Measurements from ENCODE around the gene ZNF180. TPM values are rescaled to one million over a fixed set of nuclear protein-coding genes. Genes with fewer than 3 reads are reported as not detected.
A peak's percentile ranks its signal among the peaks of the same experiment; 100 is the strongest.
"Not testable (repeated sequence)": the region's sequence is repeated elsewhere in the genome, so short reads cannot be mapped to it uniquely, and the experiment has no call there.

The ZNF180 gene
- 13.9 and 15.7 TPM in 2 replicates for total RNA-seq (2014; rRNA removed)
- polyA plus RNA-seq (2012), result 2.0 TPM

DNA sequence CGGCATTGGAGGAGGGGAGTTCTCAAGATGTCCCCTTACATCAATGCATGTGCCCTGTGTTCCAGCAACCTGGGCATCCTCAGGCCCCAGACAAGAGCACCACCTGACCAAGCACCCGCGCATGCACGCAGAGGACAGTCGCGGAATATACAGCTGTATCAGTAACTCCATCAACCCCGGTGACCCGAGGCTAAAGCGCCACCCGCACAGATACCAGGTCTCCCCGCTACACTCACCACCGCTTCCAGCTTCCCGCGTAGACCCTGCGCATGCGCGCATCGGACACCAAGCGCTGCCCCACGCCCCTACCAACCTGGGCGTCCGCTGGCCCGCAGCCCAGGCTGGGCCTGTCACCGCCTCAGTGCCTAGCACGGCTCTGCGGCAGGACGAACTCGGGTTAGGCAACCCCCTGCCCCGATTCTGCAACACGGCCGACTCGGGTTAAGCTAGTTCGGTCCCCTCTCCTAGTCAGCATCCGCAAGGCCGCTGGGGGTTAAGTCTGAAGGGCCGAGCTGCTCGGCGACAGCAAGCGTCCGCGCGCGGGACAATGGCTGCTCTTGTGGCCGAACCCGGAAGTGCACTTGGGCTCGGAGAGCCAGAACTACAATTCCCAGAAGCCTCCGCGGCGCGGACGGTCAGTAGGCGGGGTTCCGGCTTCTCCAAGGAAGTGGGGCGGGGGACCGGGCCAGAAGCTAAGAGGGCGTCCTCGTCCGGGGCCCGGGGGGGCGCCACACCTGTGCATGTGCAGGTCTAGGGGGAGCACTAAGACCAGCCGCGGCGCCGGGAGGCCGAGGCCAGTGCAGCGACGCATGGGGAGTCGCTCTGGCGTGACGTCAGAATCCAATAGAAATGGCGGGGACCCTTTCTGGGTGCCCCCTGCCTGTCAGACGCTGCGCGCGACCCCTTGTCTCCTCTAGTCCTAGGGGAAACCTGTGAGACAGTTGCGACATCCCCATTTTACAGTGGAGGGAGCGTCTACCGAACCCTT lies at the start of gene ZNF180:
Gene ZNF180, minus strand, starts transcription at position 561 of the 988 bp plus-strand sequence. CDS start 3,188 bp downstream, outside the sequence.
- peak; percentile 89 for DNase-seq (ENCODE audit: low read depth)

GRCh38 chr19:44549507-44549906 lies 49.2 kb upstream of the ZNF180 start:
- no peak for DNase-seq (ENCODE audit: low read depth)

DNA sequence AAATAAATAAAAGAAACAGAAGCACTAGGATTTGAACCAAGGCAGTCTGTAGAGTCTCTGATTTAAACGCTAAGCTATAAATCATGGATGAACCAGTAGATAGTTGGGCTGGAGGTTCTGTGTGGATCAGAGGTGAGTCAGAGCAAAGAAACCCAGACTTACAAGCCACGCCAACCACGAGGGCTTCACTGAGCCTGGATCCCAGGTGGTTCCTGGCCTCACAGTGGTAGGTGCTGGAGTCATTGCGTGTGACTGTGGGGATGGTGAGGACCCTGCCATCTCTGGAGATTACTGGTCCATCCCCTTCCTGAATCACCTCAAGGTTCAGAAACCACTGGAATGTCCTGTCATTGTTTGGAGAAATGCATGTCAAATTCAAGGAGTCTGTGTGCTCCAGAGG lies 48.4 kb upstream of the ZNF180 start:
- DNase-seq (ENCODE audit: low read depth), result peak; percentile 27

DNA sequence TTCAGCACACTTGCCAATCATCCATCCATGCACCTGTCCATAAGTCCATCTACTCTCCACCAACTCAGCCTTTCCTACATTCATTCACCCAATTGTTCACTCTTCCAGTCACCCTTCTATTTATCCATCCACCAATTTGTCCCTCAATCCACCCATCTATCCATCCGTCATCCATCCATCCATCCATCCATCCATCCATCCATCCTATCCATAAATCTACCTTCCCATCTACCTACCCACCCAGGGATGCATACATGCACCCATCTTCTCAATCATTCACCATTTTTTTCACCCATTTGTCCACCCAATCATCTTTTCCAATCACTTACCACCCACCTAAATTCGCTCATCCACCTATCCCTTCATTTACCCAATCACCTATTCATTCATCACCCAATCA lies 43.7 kb upstream of the ZNF180 start:
- DNase-seq (ENCODE audit: low read depth), result no peak

DNA sequence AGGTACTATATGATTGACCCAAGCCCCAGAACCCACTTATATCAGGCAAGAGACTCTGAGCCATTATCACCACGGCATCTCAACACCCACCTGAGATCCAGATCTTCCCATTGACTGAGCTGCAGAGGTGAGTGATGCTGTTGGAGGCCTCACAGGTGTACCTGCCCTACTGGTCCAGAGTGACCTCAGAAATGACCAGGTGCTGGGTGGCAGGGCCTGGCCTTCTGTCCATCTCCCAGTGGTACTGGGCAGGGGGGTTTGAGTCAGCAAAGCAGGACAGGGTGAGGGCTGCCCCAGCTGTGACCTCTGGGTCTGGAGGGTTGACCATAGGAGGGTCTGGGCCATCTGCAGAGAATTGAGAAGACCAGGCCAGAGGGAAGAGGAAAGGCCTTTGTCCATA lies 42.3 kb upstream of the ZNF180 start:
- no peak for DNase-seq (ENCODE audit: low read depth)

- no peak for DNase-seq (ENCODE audit: low read depth)
Observed at GRCh38 chr19:44540736-44541135, 40.4 kb upstream of the ZNF180 start.

DNA sequence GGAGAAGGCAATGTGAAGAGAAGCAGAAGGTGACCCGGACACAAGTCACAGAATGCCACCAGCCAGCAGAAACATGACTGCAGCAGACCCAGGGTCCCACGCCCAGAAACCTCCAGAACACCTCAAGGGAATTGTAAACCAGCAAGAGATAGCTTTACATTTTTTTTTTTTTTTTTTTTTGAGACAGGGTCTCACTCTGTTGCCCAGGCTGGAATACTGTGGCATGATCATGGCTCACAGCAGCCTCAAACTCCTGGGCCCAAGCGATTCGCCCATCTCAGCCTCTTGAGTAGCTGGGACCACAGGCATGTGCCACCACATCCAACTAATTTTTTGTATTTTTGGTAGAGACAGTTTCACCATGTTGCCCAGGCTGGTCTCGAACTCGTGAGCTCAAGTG lies 39.7 kb upstream of the ZNF180 start:
- DNase-seq (ENCODE audit: low read depth), result no peak

GRCh38 chr19:44539236-44539826 lies 39.0 kb upstream of the ZNF180 start:
- DNase-seq (ENCODE audit: low read depth), result no peak

DNA sequence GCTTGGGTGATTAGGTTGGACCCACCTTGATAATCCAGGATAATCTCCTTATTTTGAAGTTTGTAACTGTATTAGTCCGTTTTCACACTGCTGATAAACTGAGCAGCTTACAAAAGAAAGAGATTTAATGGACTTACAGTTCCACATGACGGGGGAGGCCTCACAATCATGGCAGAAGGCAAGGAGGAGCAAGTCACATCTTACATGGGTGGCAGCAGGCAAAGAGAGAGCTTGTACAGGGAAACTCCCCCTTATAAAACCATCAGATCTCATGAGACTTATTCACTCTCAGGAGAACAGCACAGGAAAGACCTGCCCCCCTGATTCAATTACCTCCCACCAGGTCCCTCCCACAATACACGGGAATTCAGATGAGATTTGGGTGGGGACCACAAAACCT lies 35.0 kb upstream of the ZNF180 start:
- not testable (repeated sequence) for DNase-seq (ENCODE audit: low read depth)

DNA sequence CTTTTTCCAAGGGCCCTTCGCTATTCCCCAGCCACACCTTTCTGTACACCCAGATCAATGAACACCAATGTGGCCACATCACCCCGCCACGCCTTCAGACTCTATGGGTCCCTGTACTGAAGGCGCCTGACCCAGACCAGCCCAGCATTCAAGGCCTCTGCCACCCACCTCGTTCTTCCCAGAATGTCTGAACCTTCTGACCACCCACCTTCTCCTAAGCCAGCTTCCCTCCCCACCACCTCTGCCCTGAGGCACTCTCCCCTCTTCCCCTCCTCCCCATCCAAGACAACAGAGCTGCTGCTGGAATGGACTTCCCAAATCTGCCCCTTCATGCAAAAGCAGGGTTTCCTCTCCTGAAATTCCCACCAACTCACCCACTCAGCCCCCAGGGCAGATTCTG lies 32.5 kb upstream of the ZNF180 start:
- no peak for DNase-seq (ENCODE audit: low read depth)

DNA sequence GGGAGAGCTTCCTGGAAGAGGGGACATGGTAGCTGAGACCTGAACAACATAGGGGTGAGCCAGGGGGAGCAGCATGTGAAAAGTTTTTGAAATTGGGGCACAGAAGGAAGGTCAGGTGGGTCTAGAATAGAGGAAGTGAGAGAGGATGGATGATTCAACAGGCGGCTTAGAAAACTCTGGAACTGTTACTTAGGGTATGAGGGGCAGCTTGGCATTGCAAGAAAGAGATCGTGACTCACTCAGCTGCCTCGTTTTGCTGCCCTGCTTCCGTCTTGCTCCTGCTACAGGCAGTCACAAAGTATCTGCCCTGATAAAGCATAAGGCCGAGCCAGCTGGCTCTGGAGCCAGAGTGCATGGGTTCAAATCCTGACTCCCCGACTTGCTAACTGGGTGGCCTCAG lies 30.5 kb upstream of the ZNF180 start:
- peak; percentile 15 for DNase-seq (ENCODE audit: low read depth)

DNA sequence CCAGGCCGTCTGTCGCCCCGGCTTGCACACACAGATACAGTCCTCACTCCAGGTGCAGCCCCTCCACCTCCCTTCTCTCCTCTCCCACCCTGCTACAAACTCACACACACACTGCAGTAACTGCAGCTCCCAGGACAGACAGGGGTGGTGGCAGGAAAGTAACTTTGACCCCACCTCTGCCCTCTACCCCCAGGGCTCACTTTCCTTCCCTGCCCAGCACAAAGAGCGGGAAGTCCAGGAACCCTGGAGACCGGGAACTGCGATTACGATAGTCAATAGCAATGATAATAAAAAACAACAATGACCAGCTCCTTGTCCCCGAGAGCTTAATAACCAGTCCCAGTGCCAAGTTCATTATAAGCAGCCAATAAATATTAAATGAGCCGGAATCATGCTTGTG lies 29.2 kb upstream of the ZNF180 start, which contains the start of gene CEACAM20:
Gene CEACAM20, minus strand, starts transcription at position 140 of the 400 bp plus-strand sequence. CDS start 166 bp downstream, outside the sequence.
- DNase-seq (ENCODE audit: low read depth), result no peak

GRCh38 chr19:44527554-44527953 lies 27.2 kb upstream of the ZNF180 start:
- no peak for DNase-seq (ENCODE audit: low read depth)

- DNase-seq (ENCODE audit: low read depth), result no peak
Observed at GRCh38 chr19:44525721-44526430, 25.6 kb upstream of the ZNF180 start.

- no peak for DNase-seq (ENCODE audit: low read depth)
Observed at GRCh38 chr19:44521370-44521769, 21.0 kb upstream of the ZNF180 start.

DNA sequence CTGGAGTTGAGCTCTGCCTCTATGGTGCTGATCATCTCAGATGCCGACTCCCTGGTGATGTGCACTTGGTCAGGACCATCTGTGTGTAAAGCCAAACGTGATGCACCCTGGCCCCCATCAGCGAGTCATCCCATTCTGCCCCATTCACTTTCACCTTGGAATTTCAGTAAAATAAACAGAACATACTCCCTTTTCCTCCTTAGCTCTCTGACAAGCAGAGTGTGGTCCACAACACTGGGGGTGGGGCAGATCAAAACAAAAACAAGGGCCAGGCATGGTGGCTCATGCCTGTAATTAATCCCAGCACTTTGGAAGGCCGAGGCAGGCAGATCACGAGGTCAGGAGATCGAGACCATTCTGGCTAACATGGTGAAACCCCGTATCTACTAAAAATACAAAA lies 16.8 kb upstream of the ZNF180 start:
- DNase-seq (ENCODE audit: low read depth), result no peak

DNA sequence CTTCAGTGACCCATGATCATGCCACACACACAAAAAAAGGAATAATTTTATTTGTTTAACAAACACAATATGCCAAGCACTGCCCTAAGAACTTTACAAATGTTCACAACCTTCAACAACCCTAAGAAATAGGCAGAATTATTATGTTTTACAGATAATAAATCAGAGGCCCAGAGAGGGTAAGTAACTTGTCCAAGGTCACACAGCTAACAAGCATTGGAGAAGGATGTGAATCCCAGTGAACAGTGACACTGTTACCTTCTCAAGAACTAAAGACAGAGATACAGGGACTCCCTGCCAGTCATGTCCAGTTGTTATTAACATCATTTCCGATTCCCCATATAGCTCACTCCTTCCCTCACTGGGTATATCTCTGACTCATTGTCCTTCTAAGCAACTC lies 15.6 kb upstream of the ZNF180 start:
- no peak for DNase-seq (ENCODE audit: low read depth)

- DNase-seq (ENCODE audit: low read depth), result no peak
Observed at GRCh38 chr19:44515031-44515430, 14.7 kb upstream of the ZNF180 start.

- peak; percentile 43 for DNase-seq (ENCODE audit: low read depth)
Observed at GRCh38 chr19:44512326-44513298, 12.3 kb upstream of the ZNF180 start.

DNA sequence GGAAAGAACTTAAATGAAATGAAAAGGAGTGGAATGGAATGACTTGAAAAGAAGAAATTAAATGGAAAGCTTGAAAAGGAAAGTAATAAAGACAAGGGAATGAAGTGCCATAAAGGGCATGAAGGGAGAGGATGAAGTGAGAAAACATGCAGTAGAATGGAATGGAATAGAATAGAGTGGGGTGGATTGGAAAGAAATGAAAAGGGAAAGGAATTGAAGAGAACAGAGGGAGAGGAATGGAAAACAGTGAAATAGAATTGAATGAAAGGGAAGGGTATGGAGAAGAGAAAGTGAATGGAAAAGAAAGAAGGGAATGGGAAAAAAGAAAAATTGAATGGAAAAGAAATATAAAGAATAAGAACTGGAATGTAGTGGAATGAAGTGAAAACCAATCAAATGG lies 9.2 kb upstream of the ZNF180 start:
- no peak for DNase-seq (ENCODE audit: low read depth)

DNA sequence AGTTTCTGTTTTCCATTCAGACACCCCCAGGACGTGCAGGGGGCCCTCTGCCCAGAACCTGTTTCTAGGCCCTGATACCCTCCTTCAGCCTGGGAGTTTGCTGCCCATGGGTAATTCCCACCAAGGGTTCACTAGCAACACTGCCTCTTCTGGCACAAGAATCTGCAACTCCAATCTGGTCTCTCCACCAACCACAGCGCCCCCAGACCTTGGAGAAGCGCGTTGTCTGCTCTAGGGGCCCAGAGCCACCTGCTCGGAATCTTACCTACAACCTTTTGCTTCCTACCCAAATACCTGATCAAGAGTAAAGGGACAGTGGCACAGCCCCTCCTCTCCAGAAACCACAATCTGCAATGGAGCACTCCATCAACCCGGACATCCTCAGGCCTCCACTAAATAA lies 763 bp downstream of the ZNF180 start:
- peak; percentile 4 for DNase-seq (ENCODE audit: low read depth)

Data from LHCN-M2 (cell line).